HepG2 (cell line): Measurements from ENCODE around the gene BTBD7. TPM values are rescaled to one million over a fixed set of nuclear protein-coding genes. Genes with fewer than 3 reads are reported as not detected.

Experiments used
- ARNT2 ChIP-seq: sonication (generic); formaldehyde crosslinking; IDR thresholded peaks from 2 replicates; pipeline ENCODE4 v1.8.0; 2022; ENCODE audit warnings: mild to moderate bottlenecking, low read depth, missing genetic modification reagents, moderate library complexity
- BRCA1 ChIP-seq: sonication (generic); formaldehyde crosslinking; IDR thresholded peaks from 2 replicates; pipeline ENCODE4 v1.4.0; 2020; ENCODE audit warnings: missing genetic modification reagents
- KLF12 ChIP-seq: sonication (generic); formaldehyde crosslinking; IDR thresholded peaks from 2 replicates; pipeline ENCODE4 v1.4.0; 2020; ENCODE audit warnings: missing genetic modification reagents, borderline replicate concordance
- MXI1 ChIP-seq: IDR thresholded peaks from 3 replicates; pipeline ENCODE4 v1.6.1; 2012; ENCODE audit warnings: low read depth, low read length, inconsistent platforms, borderline replicate concordance
- NCOR1 ChIP-seq: fragments of 200-600 bp; sonication (generic); IDR thresholded peaks from 2 replicates; pipeline ENCODE4 v1.7.0; 2017; ENCODE audit warnings: antibody characterized with exemption, low read length, borderline replicate concordance
- NFE2L1 ChIP-seq: sonication (generic); formaldehyde crosslinking; IDR thresholded peaks from 2 replicates; pipeline ENCODE4 v1.4.0; 2020; ENCODE audit warnings: missing genetic modification reagents, mild to moderate bottlenecking, borderline replicate concordance
- NFKB2 ChIP-seq: sonication (generic); formaldehyde crosslinking; IDR thresholded peaks from 2 replicates; pipeline ENCODE4 v1.4.0; 2020; ENCODE audit warnings: missing genetic modification reagents, borderline replicate concordance
- POGZ ChIP-seq: sonication (generic); formaldehyde crosslinking; IDR thresholded peaks from 2 replicates; pipeline ENCODE4 v1.4.0; 2020; ENCODE audit warnings: mild to moderate bottlenecking, missing genetic modification reagents
- SAP130 ChIP-seq: IDR thresholded peaks from 2 replicates; pipeline ENCODE4 v1.6.1; 2016; ENCODE audit warnings: low read depth
- SP140L ChIP-seq: sonication (generic); formaldehyde crosslinking; IDR thresholded peaks from 2 replicates; pipeline ENCODE4 v1.4.0; 2020; ENCODE audit warnings: missing genetic modification reagents, borderline replicate concordance
- TOPORS ChIP-seq: sonication (generic); formaldehyde crosslinking; IDR thresholded peaks from 2 replicates; pipeline ENCODE4 v1.8.0; 2023; ENCODE audit warnings: mild to moderate bottlenecking, missing genetic modification reagents
- TRIM24 ChIP-seq: sonication (generic); formaldehyde crosslinking; IDR thresholded peaks from 2 replicates; pipeline ENCODE4 v1.8.0; 2022; ENCODE audit warnings: mild to moderate bottlenecking, missing genetic modification reagents
- ZBTB3 ChIP-seq: sonication (generic); formaldehyde crosslinking; IDR thresholded peaks from 2 replicates; pipeline ENCODE4 v1.4.0; 2020; ENCODE audit warnings: low read depth, mild to moderate bottlenecking, moderate library complexity, missing genetic modification reagents, borderline replicate concordance
- ZFAT ChIP-seq: sonication (generic); formaldehyde crosslinking; conservative IDR thresholded peaks from 2 replicates; pipeline ENCODE4 v1.8.1; 2023; ENCODE audit warnings: missing genetic modification reagents, inconsistent platforms
- ZNF687 ChIP-seq: sonication (generic); formaldehyde crosslinking; IDR thresholded peaks from 2 replicates; pipeline ENCODE4 v1.5.1; 2020; ENCODE audit warnings: mild to moderate bottlenecking, missing genetic modification reagents, moderate library complexity
- ZNF781 ChIP-seq: sonication (generic); formaldehyde crosslinking; IDR thresholded peaks from 2 replicates; pipeline ENCODE4 v1.5.1; 2020; ENCODE audit warnings: borderline replicate concordance, mild to moderate bottlenecking, missing genetic modification reagents; ENCODE audit errors: not compliant biosample characterization
- ZXDC ChIP-seq: sonication (generic); formaldehyde crosslinking; IDR thresholded peaks from 2 replicates; pipeline ENCODE4 v1.5.0; 2020; ENCODE audit warnings: mild to moderate bottlenecking, missing genetic modification reagents
- polyA plus RNA-seq, 8 experiments: library from polyadenylated mRNA; depleted of rRNA in 3 of 8; stranded (reverse) in 7 of 8; unstranded in 1 of 8; fragments of >200 nt; fragmentation: Illumina TruSeq in 4 of 8; extraction: Trizol in 4 of 8; gene quantifications; 2 replicates each; pipeline versions ENCODE4 v1.2.1 to v1.2.3, GENCODE V29; 2011 to 2016; ENCODE audit warnings: low read depth in 4 of 8, missing spikeins in 1 of 8, mixed read lengths in 1 of 8; ENCODE audit not compliant: insufficient read depth in 1 of 8
- total RNA-seq, 5 experiments: library from RNA; depleted of rRNA; stranded (reverse); fragments of >200 nt; fragmentation: Illumina TruSeq; extraction: Trizol; gene quantifications; 2 replicates each; pipeline ENCODE4 v1.2.3, GENCODE V29; 2016; ENCODE audit warnings: low read depth in 1 of 5
- TF ChIP-seq, protein P1 (sequence below): sonication (generic); formaldehyde crosslinking; IDR thresholded peaks from 2 replicates; pipeline ENCODE4 v1.4.0; 2020; ENCODE audit warnings: missing genetic modification reagents, borderline replicate concordance

BTBD7 gene
- total and polyA plus RNA-seq, 2 of the 13 experiments (the other 11 are each of a cell fraction or from before 2014, with no cell fraction given), result 11.6 to 15.2 TPM

- TF ChIP-seq ZNF687 (CRISPR knock-in tag) (peak; percentile 91), ARNT2 (CRISPR knock-in tag) (peak; percentile 75), NFE2L1 (CRISPR knock-in tag) (no peak), KLF12 (peak; percentile 71), NCOR1 (0 out of 2 replicates have a peak, but pooled peaks have one; percentile 28), ZXDC (CRISPR knock-in tag) (peak; percentile 1; the same call in 1 of the 2 replicates), BRCA1 (CRISPR knock-in tag) (0 out of 2 replicates have a peak, but pooled peaks have one; percentile 47), TOPORS (CRISPR knock-in tag) (peak; percentile 82), MXI1 (peak; percentile 61; the same call in 1 of the 3 replicates), SP140L (CRISPR knock-in tag) (no peak), NFKB2 (CRISPR knock-in tag) (peak; percentile 82), SAP130 (CRISPR knock-in tag) (peak; percentile 70), ZFAT (CRISPR knock-in tag) (0 out of 2 replicates have a peak, but pooled peaks have one; percentile 59), TRIM24 (CRISPR knock-in tag) (no peak), POGZ (CRISPR knock-in tag) (peak; percentile 50), ZNF781 (CRISPR knock-in tag) (peak; percentile 64), ZBTB3 (0 out of 2 replicates have a peak, but pooled peaks have one; percentile 68)
- TF ChIP-seq, protein P1, sequence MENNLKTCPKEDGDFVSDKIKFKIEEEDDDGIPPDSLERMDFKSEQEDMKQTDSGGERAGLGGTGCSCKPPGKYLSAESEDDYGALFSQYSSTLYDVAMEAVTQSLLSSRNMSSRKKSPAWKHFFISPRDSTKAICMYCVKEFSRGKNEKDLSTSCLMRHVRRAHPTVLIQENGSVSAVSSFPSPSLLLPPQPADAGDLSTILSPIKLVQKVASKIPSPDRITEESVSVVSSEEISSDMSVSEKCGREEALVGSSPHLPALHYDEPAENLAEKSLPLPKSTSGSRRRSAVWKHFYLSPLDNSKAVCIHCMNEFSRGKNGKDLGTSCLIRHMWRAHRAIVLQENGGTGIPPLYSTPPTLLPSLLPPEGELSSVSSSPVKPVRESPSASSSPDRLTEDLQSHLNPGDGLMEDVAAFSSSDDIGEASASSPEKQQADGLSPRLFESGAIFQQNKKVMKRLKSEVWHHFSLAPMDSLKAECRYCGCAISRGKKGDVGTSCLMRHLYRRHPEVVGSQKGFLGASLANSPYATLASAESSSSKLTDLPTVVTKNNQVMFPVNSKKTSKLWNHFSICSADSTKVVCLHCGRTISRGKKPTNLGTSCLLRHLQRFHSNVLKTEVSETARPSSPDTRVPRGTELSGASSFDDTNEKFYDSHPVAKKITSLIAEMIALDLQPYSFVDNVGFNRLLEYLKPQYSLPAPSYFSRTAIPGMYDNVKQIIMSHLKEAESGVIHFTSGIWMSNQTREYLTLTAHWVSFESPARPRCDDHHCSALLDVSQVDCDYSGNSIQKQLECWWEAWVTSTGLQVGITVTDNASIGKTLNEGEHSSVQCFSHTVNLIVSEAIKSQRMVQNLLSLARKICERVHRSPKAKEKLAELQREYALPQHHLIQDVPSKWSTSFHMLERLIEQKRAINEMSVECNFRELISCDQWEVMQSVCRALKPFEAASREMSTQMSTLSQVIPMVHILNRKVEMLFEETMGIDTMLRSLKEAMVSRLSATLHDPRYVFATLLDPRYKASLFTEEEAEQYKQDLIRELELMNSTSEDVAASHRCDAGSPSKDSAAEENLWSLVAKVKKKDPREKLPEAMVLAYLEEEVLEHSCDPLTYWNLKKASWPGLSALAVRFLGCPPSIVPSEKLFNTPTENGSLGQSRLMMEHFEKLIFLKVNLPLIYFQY (CRISPR knock-in tag), result no peak; the same call in 1 of the 2 replicates
These were observed at the start of gene BTBD7 (continued) for GRCh38 chr14:93332853-93333630.
